HCT116 (cell line): Measurements from ENCODE around the gene PSMG1. TPM values are rescaled to one million over a fixed set of nuclear protein-coding genes. Genes with fewer than 3 reads are reported as not detected.

Source experiments
- ATAC-seq: fragments of 200-7000 bp; cut with Tn5 transposase; 2 replicates; pipeline ENCODE4 v1.9.1; 2020; ENCODE audit warnings: mild to moderate bottlenecking, moderate library complexity
- BruUV-seq: library from RNA; stranded (reverse); fragments of 400-500 nt; replicated peaks from 2 replicates; lab custom pipeline; 2021; lab: Mats Ljungman, UMichigan
- CTCF ChIA-PET: fragments of 300-600 bp; sonication (Branson Sonifier 250); formaldehyde crosslinking; loops from one replicate; lab custom pipeline; 2021; ENCODE audit warnings: antibody characterized with exemption; lab: Charles Lee
- POLR2A ChIA-PET: fragments of 300-600, 350-600 bp; sonication (Branson Sonifier 250); formaldehyde crosslinking; loops from one replicate; lab custom pipeline; 2021; ENCODE audit warnings: antibody characterized with exemption; lab: Charles Lee
- RAD21 ChIA-PET, 2 experiments: fragments of 300-600 bp; sonication (Branson Sonifier 250); formaldehyde crosslinking; loops; one replicate each; lab custom pipeline; 2023; ENCODE audit warnings: low total read pairs in 2 of 2; ENCODE audit not compliant: uncharacterized antibody in 2 of 2, unreplicated experiment in 2 of 2, low non-redundant PET in 1 of 2; lab: Charles Lee
- DNase-seq: peaks from one replicate; pipeline ENCODE4 v3.0.0-alpha.2; 2010; ENCODE audit warnings: low read depth, low spot score
- H2AFZ ChIP-seq: fragments of 200-600 bp; shearing (Covaris generic), sonication (generic); 2 replicates; pipeline ENCODE4 v1.6.1; 2017; ENCODE audit warnings: low read depth, mixed run types, mixed read lengths, antibody characterized with exemption, low read length; ENCODE audit not compliant: poor library complexity, severe bottlenecking
- H3K27ac ChIP-seq: 2 replicates; pipeline ENCODE4 v1.5.1; 2012; ENCODE audit warnings: low read depth, low read length
- H3K27me3 ChIP-seq: fragments of 200-600 bp; sonication (generic); 2 replicates; pipeline ENCODE4 v1.6.1; 2016; ENCODE audit warnings: mixed run types, low read length, mixed read lengths; ENCODE audit not compliant: insufficient read depth
- H3K36me3 ChIP-seq, 2 experiments: fragments of 200-500 bp in 1 of 2; fragments of 200-600 bp in 1 of 2; sonication (Bioruptor generic) in 1 of 2; sonication (generic) in 1 of 2; 2 replicates each; pipeline versions ENCODE4 v1.5.1 to v1.6.1; 2014 to 2016; ENCODE audit warnings: low read length in 2 of 2, inconsistent platforms in 1 of 2, mixed read lengths in 1 of 2, mixed run types in 1 of 2; ENCODE audit not compliant: insufficient read depth in 2 of 2, control insufficient read depth in 1 of 2
- H3K4me1 ChIP-seq, 2 experiments: fragments of 200-600 bp in 1 of 2; sonication (generic) in 1 of 2; 2 replicates each; pipeline versions ENCODE4 v1.5.1 to v1.6.1; 2012 to 2017; ENCODE audit warnings: low read length in 2 of 2, inconsistent platforms in 1 of 2, mild to moderate bottlenecking in 1 of 2, mixed read lengths in 1 of 2, mixed run types in 1 of 2, moderate library complexity in 1 of 2; ENCODE audit not compliant: insufficient read depth in 2 of 2, control insufficient read depth in 1 of 2
- H3K4me2 ChIP-seq: fragments of 200-600 bp; sonication (generic); 2 replicates; pipeline ENCODE4 v1.6.1; 2017; ENCODE audit warnings: mixed run types, low read length, mixed read lengths
- H3K4me3 ChIP-seq, 2 experiments: fragments of 200-600 bp in 1 of 2; sonication (generic) in 1 of 2; replicated peaks in 1 of 2; 2 replicates each; pipeline ENCODE4 v1.5.1; 2011 to 2016; ENCODE audit warnings: low read length in 2 of 2, control low read depth in 1 of 2, low read depth in 1 of 2, mild to moderate bottlenecking in 1 of 2, mixed read lengths in 1 of 2, mixed run types in 1 of 2
- H3K79me2 ChIP-seq: fragments of 200-600 bp; sonication (generic); 2 replicates; pipeline ENCODE4 v1.6.1; 2017; ENCODE audit warnings: mild to moderate bottlenecking, mixed run types, low read length, moderate library complexity, mixed read lengths; ENCODE audit not compliant: insufficient read depth
- H3K9ac ChIP-seq: fragments of 200-600 bp; sonication (generic); 2 replicates; pipeline ENCODE4 v1.6.1; 2016; ENCODE audit warnings: low read length, mixed read lengths
- H3K9me2 ChIP-seq: fragments of 200-600 bp; sonication (generic), shearing (Covaris generic); 2 replicates; pipeline ENCODE4 v1.6.1; 2017; ENCODE audit warnings: mixed run types, mild to moderate bottlenecking, moderate library complexity; ENCODE audit not compliant: insufficient read depth
- H3K9me3 ChIP-seq, 2 experiments: fragments of 200-500 bp in 1 of 2; fragments of 200-600 bp in 1 of 2; sonication (Bioruptor generic) in 1 of 2; sonication (generic) in 1 of 2; 2 replicates each; pipeline ENCODE4 v1.6.1; 2014 to 2017; ENCODE audit warnings: low read length in 2 of 2, mixed read lengths in 2 of 2, inconsistent platforms in 1 of 2, low read depth in 1 of 2, mild to moderate bottlenecking in 1 of 2, mixed run types in 1 of 2, moderate library complexity in 1 of 2; ENCODE audit not compliant: control insufficient read depth in 1 of 2, insufficient read depth in 1 of 2
- H4K20me1 ChIP-seq: fragments of 200-600 bp; sonication (generic), shearing (Covaris generic); 2 replicates; pipeline ENCODE4 v1.6.1; 2017; ENCODE audit warnings: mixed run types, mild to moderate bottlenecking, moderate library complexity; ENCODE audit not compliant: insufficient read depth
- CBX3 ChIP-seq: IDR thresholded peaks from 2 replicates; pipeline ENCODE4 v1.6.1; 2012; ENCODE audit warnings: low read depth
- CEBPB ChIP-seq: IDR thresholded peaks from 2 replicates; pipeline ENCODE4 v1.6.1; 2012; ENCODE audit warnings: low read depth
- EGR1 ChIP-seq: IDR thresholded peaks from 2 replicates; pipeline ENCODE4 v1.6.1; 2012; ENCODE audit warnings: low read depth
- ELF1 ChIP-seq: IDR thresholded peaks from 2 replicates; pipeline ENCODE4 v1.6.1; 2012; ENCODE audit warnings: low read depth, borderline replicate concordance
- EZH2 ChIP-seq: fragments of 200-600 bp; sonication (generic); IDR thresholded peaks from 2 replicates; pipeline ENCODE4 v1.6.1; 2017; ENCODE audit warnings: antibody characterized with exemption, mixed run types
- EZH2phosphoT487 ChIP-seq: fragments of 200-600 bp; IDR thresholded peaks from 2 replicates; pipeline ENCODE4 v1.6.1; 2018; ENCODE audit warnings: antibody characterized with exemption, borderline replicate concordance
- FOSL1 ChIP-seq: IDR thresholded peaks from 2 replicates; pipeline ENCODE4 v1.6.1; 2012; ENCODE audit warnings: low read depth
- JUND ChIP-seq: IDR thresholded peaks from 2 replicates; pipeline ENCODE4 v1.6.1; 2012
- MAX ChIP-seq: IDR thresholded peaks from 2 replicates; pipeline ENCODE4 v1.6.1; 2012
- POLR2A ChIP-seq: IDR thresholded peaks from 2 replicates; pipeline ENCODE4 v1.7.0; 2011; ENCODE audit warnings: borderline replicate concordance; ENCODE audit not compliant: insufficient read depth, insufficient read length; ENCODE audit errors: extremely low read depth
- POLR2AphosphoS5 ChIP-seq: IDR thresholded peaks from 2 replicates; pipeline ENCODE4 v1.6.1; 2011; ENCODE audit warnings: mild to moderate bottlenecking, low read depth, low read length, moderate library complexity
- SP1 ChIP-seq: IDR thresholded peaks from 2 replicates; pipeline ENCODE4 v1.6.1; 2012; ENCODE audit warnings: low read depth
- SRF ChIP-seq: IDR thresholded peaks from 2 replicates; pipeline ENCODE4 v1.6.1; 2012; ENCODE audit warnings: low read depth
- TCF7L2 ChIP-seq: IDR thresholded peaks from 2 replicates; pipeline ENCODE4 v1.7.0; 2011; ENCODE audit warnings: borderline replicate concordance, inconsistent platforms; ENCODE audit not compliant: insufficient read depth, insufficient read length; ENCODE audit errors: extremely low read depth
- YY1 ChIP-seq: IDR thresholded peaks from 2 replicates; pipeline ENCODE4 v1.6.1; 2011; ENCODE audit warnings: low read length, low read depth, moderate library complexity, mild to moderate bottlenecking; ENCODE audit not compliant: insufficient replicate concordance; ENCODE audit errors: extremely low read depth
- ZFX ChIP-seq: fragments of 450-650 bp; IDR thresholded peaks from 2 replicates; pipeline ENCODE4 v1.6.1; 2017
- ZNF274 ChIP-seq: fragments of 200-500 bp; sonication (Bioruptor generic); IDR thresholded peaks from 2 replicates; pipeline ENCODE4 v1.6.1; 2014; ENCODE audit warnings: mild to moderate bottlenecking, low read depth, low read length, inconsistent platforms
- intact Hi-C: fragments of 100-400 bp; cut with micrococcal nuclease; formaldehyde crosslinking; loops from 2 replicates; pipeline ENCODE4 v1.10.0; 2022
- total RNA-seq: library from RNA; stranded (reverse); gene quantifications from one replicate; pipeline ENCODE4 v1.2.1, GENCODE V29; 2021; ENCODE audit not compliant: unreplicated experiment
- TF ChIP-seq, protein P1 (sequence below), 3 experiments: fragments of 200-600 bp in 1 of 3; sonication (generic) in 1 of 3; IDR thresholded peaks in 2 of 3; conservative IDR thresholded peaks in 1 of 3; 2 replicates each; pipeline ENCODE4 v1.5.1; 2012 to 2017; ENCODE audit warnings: low read depth in 2 of 3, low read length in 2 of 3, antibody characterized with exemption in 1 of 3, borderline replicate concordance in 1 of 3, control low read depth in 1 of 3, mild to moderate bottlenecking in 1 of 3, mixed read lengths in 1 of 3, mixed run types in 1 of 3, moderate library complexity in 1 of 3; ENCODE audit not compliant: insufficient read depth in 1 of 3
- TF ChIP-seq, protein P2 (sequence below): IDR thresholded peaks from 2 replicates; pipeline ENCODE4 v1.6.1; 2012; ENCODE audit warnings: low read depth

PSMG1 gene
- total RNA-seq, 1 experiment from 2014 or later, result 83.7 TPM

- Histone ChIP-seq H3K4me3 (no peak overlapping the region), H4K20me1 (peaks cover 3% of the 10 kb centered on the region; the same call in 1 of the 2 replicates), H3K27me3 (no peaks in the 10 kb centered on the region), H3K9me2 (no peaks in the 10 kb centered on the region), H3K4me2 (no peak overlapping the region), H3K4me1 (no peaks in the 10 kb centered on the region), H3K9ac (no peak overlapping the region), H3K36me3 (peaks cover 14 to 50% of the 10 kb centered on the region in 2 experiments; a peak in 3 of 4 replicates), H3K27ac (no peak overlapping the region), H3K9me3 (no peaks in the 10 kb centered on the region), H3K79me2 (peaks cover 42% of the 10 kb centered on the region), H2AFZ (no peak overlapping the region)
- no TSS peak for BruUV-seq
- ATAC-seq (no peak), DNase-seq (no peak)
- POLR2A ChIA-PET, result no interaction called here
- intact Hi-C loops, result no loop called here
- CTCF ChIA-PET, result interaction anchor here (0.6 kb wide), 1 partner anchor 10 kb away, joined by 3 read pairs; no protein-coding TSS in a partner anchor
- RAD21 ChIA-PET, result no interaction called here
- TF ChIP-seq POLR2AphosphoS5 (no peak), ZFX (no peak), EZH2phosphoT487 (no peak), ELF1 (no peak), EGR1 (no peak), MAX (no peak), ZNF274 (no peak), SP1 (no peak), SRF (no peak), POLR2A (no peak), CEBPB (no peak), CBX3 (no peak), YY1 (no peak), JUND (no peak), EZH2 (no peak), TCF7L2 (no peak), FOSL1 (no peak)
- TF ChIP-seq, protein P1, sequence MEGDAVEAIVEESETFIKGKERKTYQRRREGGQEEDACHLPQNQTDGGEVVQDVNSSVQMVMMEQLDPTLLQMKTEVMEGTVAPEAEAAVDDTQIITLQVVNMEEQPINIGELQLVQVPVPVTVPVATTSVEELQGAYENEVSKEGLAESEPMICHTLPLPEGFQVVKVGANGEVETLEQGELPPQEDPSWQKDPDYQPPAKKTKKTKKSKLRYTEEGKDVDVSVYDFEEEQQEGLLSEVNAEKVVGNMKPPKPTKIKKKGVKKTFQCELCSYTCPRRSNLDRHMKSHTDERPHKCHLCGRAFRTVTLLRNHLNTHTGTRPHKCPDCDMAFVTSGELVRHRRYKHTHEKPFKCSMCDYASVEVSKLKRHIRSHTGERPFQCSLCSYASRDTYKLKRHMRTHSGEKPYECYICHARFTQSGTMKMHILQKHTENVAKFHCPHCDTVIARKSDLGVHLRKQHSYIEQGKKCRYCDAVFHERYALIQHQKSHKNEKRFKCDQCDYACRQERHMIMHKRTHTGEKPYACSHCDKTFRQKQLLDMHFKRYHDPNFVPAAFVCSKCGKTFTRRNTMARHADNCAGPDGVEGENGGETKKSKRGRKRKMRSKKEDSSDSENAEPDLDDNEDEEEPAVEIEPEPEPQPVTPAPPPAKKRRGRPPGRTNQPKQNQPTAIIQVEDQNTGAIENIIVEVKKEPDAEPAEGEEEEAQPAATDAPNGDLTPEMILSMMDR (IDR thresholded peaks at IDR 0.05 in 2 of 3, conservative IDR thresholded peaks at IDR 0.05 in 1 of 3; ENCODE audit: borderline replicate concordance in 1 of 3, insufficient read depth in 1 of 3, low read depth in 2 of 3, low read length in 2 of 3), result no peak
- TF ChIP-seq, protein P2, sequence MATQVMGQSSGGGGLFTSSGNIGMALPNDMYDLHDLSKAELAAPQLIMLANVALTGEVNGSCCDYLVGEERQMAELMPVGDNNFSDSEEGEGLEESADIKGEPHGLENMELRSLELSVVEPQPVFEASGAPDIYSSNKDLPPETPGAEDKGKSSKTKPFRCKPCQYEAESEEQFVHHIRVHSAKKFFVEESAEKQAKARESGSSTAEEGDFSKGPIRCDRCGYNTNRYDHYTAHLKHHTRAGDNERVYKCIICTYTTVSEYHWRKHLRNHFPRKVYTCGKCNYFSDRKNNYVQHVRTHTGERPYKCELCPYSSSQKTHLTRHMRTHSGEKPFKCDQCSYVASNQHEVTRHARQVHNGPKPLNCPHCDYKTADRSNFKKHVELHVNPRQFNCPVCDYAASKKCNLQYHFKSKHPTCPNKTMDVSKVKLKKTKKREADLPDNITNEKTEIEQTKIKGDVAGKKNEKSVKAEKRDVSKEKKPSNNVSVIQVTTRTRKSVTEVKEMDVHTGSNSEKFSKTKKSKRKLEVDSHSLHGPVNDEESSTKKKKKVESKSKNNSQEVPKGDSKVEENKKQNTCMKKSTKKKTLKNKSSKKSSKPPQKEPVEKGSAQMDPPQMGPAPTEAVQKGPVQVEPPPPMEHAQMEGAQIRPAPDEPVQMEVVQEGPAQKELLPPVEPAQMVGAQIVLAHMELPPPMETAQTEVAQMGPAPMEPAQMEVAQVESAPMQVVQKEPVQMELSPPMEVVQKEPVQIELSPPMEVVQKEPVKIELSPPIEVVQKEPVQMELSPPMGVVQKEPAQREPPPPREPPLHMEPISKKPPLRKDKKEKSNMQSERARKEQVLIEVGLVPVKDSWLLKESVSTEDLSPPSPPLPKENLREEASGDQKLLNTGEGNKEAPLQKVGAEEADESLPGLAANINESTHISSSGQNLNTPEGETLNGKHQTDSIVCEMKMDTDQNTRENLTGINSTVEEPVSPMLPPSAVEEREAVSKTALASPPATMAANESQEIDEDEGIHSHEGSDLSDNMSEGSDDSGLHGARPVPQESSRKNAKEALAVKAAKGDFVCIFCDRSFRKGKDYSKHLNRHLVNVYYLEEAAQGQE, result no peak
Observed at GRCh38 chr21:39173716-39174680, 9.3 kb downstream of the PSMG1 start.
